HEK293T (cell line): Measurements from ENCODE around the gene PTPN3.

Experiments used
- CTCF ChIA-PET: fragments of 350-600 bp; formaldehyde crosslinking; extraction: SDS; loops from one replicate; lab custom pipeline; 2021; ENCODE audit warnings: antibody characterized with exemption, inconsistent platforms; lab: Yijun Ruan, JAX
- POLR2A ChIA-PET: fragments of 350-600 bp; formaldehyde crosslinking; extraction: SDS; loops from one replicate; lab custom pipeline; 2020; ENCODE audit warnings: antibody characterized with exemption, inconsistent platforms; lab: Yijun Ruan, JAX
- DNase-seq: peaks from one replicate; pipeline ENCODE4 v3.0.0; 2012; ENCODE audit warnings: mixed read lengths; ENCODE audit errors: extremely low spot score
- ARNT ChIP-seq: fragments of 450-650 bp; IDR thresholded peaks from 2 replicates; pipeline ENCODE4 v1.6.1; 2017; ENCODE audit warnings: mild to moderate bottlenecking
- BHLHE40 ChIP-seq: fragments of 450-650 bp; IDR thresholded peaks from 2 replicates; pipeline ENCODE4 v1.6.1; 2016; ENCODE audit warnings: mild to moderate bottlenecking, moderate library complexity, borderline replicate concordance
- CTBP1 ChIP-seq: fragments of 450-650 bp; IDR thresholded peaks from 2 replicates; pipeline ENCODE4 v1.6.1; 2016; ENCODE audit warnings: borderline replicate concordance
- ELF4 ChIP-seq: fragments of 450-650 bp; IDR thresholded peaks from 2 replicates; pipeline ENCODE4 v1.6.1; 2017; ENCODE audit warnings: antibody characterized with exemption
- FOXA1 ChIP-seq: fragments of 450-650 bp; IDR thresholded peaks from 2 replicates; pipeline ENCODE4 v1.6.1; 2016; ENCODE audit warnings: mild to moderate bottlenecking
- FOXK2 ChIP-seq: fragments of 450-650 bp; IDR thresholded peaks from 2 replicates; pipeline ENCODE4 v1.6.1; 2016; ENCODE audit warnings: mild to moderate bottlenecking
- FOXM1 ChIP-seq: fragments of 450-650 bp; IDR thresholded peaks from 2 replicates; pipeline ENCODE4 v1.6.1; 2017; ENCODE audit warnings: mild to moderate bottlenecking, borderline replicate concordance
- HDGF ChIP-seq: fragments of 450-650 bp; IDR thresholded peaks from 2 replicates; pipeline ENCODE4 v1.6.1; 2017; ENCODE audit warnings: antibody characterized with exemption, borderline replicate concordance
- L3MBTL2 ChIP-seq: fragments of 450-650 bp; conservative IDR thresholded peaks from 2 replicates; pipeline ENCODE4 v1.6.1; 2016; ENCODE audit warnings: mild to moderate bottlenecking
- LEF1 ChIP-seq: fragments of 450-650 bp; IDR thresholded peaks from 2 replicates; pipeline ENCODE4 v1.6.1; 2017; ENCODE audit warnings: mild to moderate bottlenecking, borderline replicate concordance
- NFRKB ChIP-seq: fragments of 450-650 bp; IDR thresholded peaks from 2 replicates; pipeline ENCODE4 v1.6.1; 2016; ENCODE audit warnings: mild to moderate bottlenecking, moderate library complexity
- SP1 ChIP-seq: fragments of 450-650 bp; IDR thresholded peaks from 2 replicates; pipeline ENCODE4 v1.6.1; 2017
- SUZ12 ChIP-seq: fragments of 450-650 bp; IDR thresholded peaks from 2 replicates; pipeline ENCODE4 v1.6.1; 2016; ENCODE audit warnings: mild to moderate bottlenecking
- TARDBP ChIP-seq: fragments of 450-650 bp; IDR thresholded peaks from 2 replicates; pipeline ENCODE4 v1.6.1; 2016
- ZNF384 ChIP-seq: fragments of 450-650 bp; IDR thresholded peaks from 2 replicates; pipeline ENCODE4 v1.6.1; 2016
- TF ChIP-seq, protein P1 (sequence below): fragments of 450-650 bp; IDR thresholded peaks from 2 replicates; pipeline ENCODE4 v1.6.1; 2016

Gene PTPN3

DNA sequence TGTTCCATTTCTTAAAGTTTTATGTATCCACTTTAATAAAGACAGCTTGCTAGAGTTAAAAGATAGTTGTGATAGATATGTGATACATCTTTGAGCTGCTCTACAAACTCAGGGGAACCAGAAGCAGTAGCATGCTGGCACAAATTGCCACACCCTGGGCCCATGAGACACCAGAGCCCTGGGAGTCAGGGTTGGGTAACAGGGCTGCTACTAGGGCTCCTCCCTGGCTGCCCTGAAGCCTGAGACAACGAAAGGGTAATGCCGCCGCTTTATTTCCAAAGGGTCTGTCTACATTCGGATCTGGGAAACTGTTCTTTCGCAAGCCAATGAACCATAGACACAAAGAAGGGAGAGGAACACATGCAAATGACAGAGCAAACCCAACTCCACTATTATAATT, 29.2 kb downstream of the PTPN3 start:
- TF ChIP-seq SUZ12 (no peak), ELF4 (no peak), FOXM1 (no peak), LEF1 (no peak), FOXA1 (no peak), FOXK2 (no peak), ZNF384 (no peak), SP1 (no peak), L3MBTL2 (no peak), HDGF (no peak), ARNT (no peak), BHLHE40 (no peak), CTBP1 (no peak), TARDBP (no peak)
- TF ChIP-seq, protein P1, sequence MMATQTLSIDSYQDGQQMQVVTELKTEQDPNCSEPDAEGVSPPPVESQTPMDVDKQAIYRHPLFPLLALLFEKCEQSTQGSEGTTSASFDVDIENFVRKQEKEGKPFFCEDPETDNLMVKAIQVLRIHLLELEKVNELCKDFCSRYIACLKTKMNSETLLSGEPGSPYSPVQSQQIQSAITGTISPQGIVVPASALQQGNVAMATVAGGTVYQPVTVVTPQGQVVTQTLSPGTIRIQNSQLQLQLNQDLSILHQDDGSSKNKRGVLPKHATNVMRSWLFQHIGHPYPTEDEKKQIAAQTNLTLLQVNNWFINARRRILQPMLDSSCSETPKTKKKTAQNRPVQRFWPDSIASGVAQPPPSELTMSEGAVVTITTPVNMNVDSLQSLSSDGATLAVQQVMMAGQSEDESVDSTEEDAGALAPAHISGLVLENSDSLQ, result no peak
- DNase-seq, result no peak
- ChIA-PET CTCF (interaction anchor here (1.2 to 2.3 kb wide), 8 partner anchors 8 to 46 kb away, joined by 3 to 17 read pairs (median 6); no protein-coding TSS in a partner anchor), POLR2A (no interaction called here)

- no peak for DNase-seq
- TF ChIP-seq FOXA1, result no peak
- TF ChIP-seq ELF4, result no peak
- TF ChIP-seq SUZ12, result no peak
- TF ChIP-seq, protein P1, result no peak
- no peak for TF ChIP-seq NFRKB
- no peak for TF ChIP-seq ARNT
- no peak for TF ChIP-seq SP1
- no peak for TF ChIP-seq HDGF
- no peak for TF ChIP-seq LEF1
- no peak for TF ChIP-seq FOXM1
- TF ChIP-seq TARDBP, result no peak
- TF ChIP-seq ZNF384, result no peak
- CTCF ChIA-PET, result interaction anchor here (0.9 kb wide), 1 partner anchor 16 kb away, joined by 4 read pairs; no protein-coding TSS in a partner anchor
- POLR2A ChIA-PET, result no interaction called here
Measured at GRCh38 chr9:109467936-109468335, 30.2 kb downstream of the PTPN3 start.

DNA sequence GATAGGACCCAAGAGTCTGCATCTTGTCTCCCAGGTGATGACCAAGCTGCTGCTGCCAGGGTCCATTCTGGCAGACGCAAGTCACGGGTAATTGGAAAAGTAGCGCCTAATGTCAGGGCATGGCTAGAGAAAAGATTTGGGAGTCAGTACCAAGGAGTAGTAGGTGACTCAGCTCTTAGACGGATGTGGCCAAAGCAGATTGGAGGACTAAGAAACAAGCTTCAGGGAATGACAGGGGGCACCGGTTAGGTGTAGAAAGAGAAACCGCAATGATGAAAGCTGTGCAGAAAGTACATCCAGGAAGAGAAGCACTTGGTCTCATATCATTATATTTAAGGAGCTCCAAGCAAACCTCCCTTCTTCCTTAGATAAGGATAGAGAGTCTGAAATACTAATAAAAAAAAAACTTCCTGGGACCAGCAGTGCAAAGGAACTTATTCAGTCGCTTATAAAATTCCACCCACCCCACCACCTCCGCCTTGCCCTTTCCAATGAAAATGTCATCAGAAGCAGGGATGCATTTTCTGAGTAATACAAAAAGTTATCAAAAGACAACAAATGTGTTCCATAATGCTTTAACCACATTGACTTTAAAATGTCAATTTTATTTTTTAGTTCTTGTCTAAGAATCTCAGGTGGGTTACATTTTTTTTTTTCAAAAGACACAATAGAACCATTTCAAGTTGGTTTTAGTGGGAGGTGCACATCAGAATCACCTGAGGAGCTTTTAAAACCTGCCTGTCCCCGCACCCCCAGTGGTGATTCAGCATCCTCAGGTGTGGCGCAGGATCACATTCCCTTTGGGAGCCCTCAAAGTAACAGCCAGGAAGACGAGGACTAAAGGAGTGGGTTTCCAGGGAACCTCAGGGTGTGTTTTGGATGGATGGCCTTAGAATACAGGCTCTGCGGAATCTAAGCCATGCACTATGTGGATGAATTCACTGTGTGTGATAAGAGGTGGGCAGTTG, 31.2 kb downstream of the PTPN3 start:
- CTCF ChIA-PET, result no interaction called here
- POLR2A ChIA-PET, result no interaction called here
- TF ChIP-seq FOXA1, result no peak
- no peak for TF ChIP-seq FOXM1
- TF ChIP-seq LEF1, result no peak
- no peak for TF ChIP-seq BHLHE40
- no peak for TF ChIP-seq ZNF384
- TF ChIP-seq FOXK2, result no peak
- TF ChIP-seq TARDBP, result no peak
- TF ChIP-seq SUZ12, result no peak
- TF ChIP-seq HDGF, result no peak
- TF ChIP-seq, protein P1, result no peak
- TF ChIP-seq NFRKB, result no peak
- TF ChIP-seq CTBP1, result no peak
- no peak for TF ChIP-seq SP1
- no peak for DNase-seq

DNA sequence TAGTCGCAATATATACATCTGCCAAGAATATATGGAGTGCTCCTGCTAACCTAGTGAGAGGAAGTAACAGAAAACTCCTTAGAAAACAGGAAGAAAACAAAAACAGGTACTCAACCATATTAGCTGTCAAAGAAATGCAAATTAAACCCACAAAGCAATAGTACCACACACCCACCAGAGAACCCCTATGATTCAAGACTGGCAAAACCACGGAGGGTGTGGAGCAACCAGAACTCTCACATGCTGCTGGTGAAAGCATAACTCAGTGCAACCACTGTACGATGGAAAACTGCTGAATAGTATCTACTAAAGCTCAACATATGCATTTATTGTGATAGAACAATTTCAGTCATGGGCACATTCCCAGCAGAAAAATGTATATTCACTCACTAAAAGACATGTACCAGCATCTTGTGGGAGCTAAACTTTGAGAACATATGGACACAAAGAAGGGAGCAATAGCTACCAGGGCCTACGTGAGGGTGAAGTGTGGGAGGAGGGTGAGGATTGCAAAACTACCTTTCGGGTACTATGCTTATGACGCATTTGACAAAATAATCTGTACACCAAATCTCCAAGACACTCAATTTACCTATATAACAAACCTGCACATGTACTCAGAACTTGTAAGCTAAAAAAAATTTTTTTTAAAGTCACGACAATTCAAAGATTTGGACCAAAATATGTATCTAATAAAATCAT, 34.0 kb downstream of the PTPN3 start:
- TF ChIP-seq LEF1, result no peak
- TF ChIP-seq NFRKB, result no peak
- no peak for TF ChIP-seq HDGF
- TF ChIP-seq FOXM1, result no peak
- no peak for TF ChIP-seq FOXA1
- no peak for TF ChIP-seq CTBP1
- no peak for TF ChIP-seq ELF4
- TF ChIP-seq TARDBP, result no peak
- no peak for TF ChIP-seq ZNF384
- no peak for TF ChIP-seq FOXK2
- TF ChIP-seq SP1, result no peak
- TF ChIP-seq BHLHE40, result no peak
- TF ChIP-seq ARNT, result no peak
- no peak for TF ChIP-seq L3MBTL2
- no peak for TF ChIP-seq SUZ12
- TF ChIP-seq, protein P1, result no peak
- POLR2A ChIA-PET, result no interaction called here
- no peak for DNase-seq
- CTCF ChIA-PET, result interaction anchor here (0.6 to 1.3 kb wide), 3 partner anchors 8 to 24 kb away, joined by 3 read pairs; no protein-coding TSS in a partner anchor

GRCh38 chr9:109460576-109460975, 37.5 kb downstream of the PTPN3 start:
- ChIA-PET CTCF (interaction anchor here (1.5 kb wide), 1 partner anchor 10 kb away, joined by 7 read pairs; no protein-coding TSS in a partner anchor), POLR2A (no interaction called here)
- TF ChIP-seq ELF4 (no peak), FOXM1 (no peak), L3MBTL2 (no peak), FOXA1 (no peak), SUZ12 (no peak), ZNF384 (no peak), CTBP1 (no peak), NFRKB (no peak), LEF1 (no peak), TARDBP (no peak), ARNT (no peak), SP1 (no peak), HDGF (no peak), FOXK2 (no peak), BHLHE40 (no peak)
- TF ChIP-seq, protein P1, result no peak
- DNase-seq, result no peak
